Stimulated activated naive CD8-positive, alpha-beta T cell treated with anti-CD3 and anti-CD28 coated beads, Interleukin-15, Interleukin-2, amounts not matched to agents 100 ng/mL and 50 ng/mL, for 24 hours (primary cell): ENCODE data around the gene TTC7B.
"Not testable (repeated sequence)": the region's sequence is repeated elsewhere in the genome, so short reads cannot be mapped to it uniquely, and the experiment has no call there.

Experiments used
- H3K27ac Mint-ChIP-seq: one replicate; pipeline ENCODE4 v1.8.0; 2021; ENCODE audit warnings: mild to moderate bottlenecking, mixed read lengths
- H3K27me3 Mint-ChIP-seq: one replicate; pipeline ENCODE4 v1.8.0; 2021; ENCODE audit warnings: mixed read lengths
- H3K36me3 Mint-ChIP-seq: one replicate; pipeline ENCODE4 v1.8.0; 2021; ENCODE audit warnings: low read depth, mixed read lengths
- H3K4me1 Mint-ChIP-seq: one replicate; pipeline ENCODE4 v1.8.0; 2021; ENCODE audit warnings: low read depth, mixed read lengths
- H3K4me3 Mint-ChIP-seq: one replicate; pipeline ENCODE4 v1.8.0; 2021; ENCODE audit warnings: mild to moderate bottlenecking, mixed read lengths
- H3K9me3 Mint-ChIP-seq: one replicate; pipeline ENCODE4 v1.8.0; 2021; ENCODE audit warnings: mixed read lengths

Gene TTC7B

DNA sequence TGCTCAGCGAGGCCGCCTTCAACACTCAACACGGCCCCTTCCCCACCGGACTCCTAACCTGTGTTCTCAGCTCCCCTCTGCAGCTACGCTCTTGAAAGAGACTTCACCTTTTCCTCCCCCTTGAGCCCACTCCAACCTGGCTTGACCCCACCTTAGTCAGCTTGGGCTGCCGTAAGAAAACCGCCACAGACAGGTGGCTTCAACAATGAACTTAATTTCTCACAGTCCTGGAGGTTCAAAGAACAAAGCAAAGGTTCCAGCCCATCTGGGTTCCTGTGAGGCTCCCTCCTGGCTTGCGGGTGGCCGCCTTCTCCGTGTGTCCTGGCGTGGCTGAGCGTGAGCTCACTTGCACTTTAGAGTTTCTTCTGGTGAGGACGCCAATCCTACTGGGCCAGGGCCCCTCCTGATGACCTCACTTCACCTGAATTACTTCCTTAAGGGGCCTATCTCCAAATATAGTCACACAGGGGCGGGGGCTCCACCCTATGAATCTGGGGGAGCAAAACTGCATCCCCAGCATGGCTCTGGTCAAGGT, 280.6 kb downstream of the TTC7B start:
- no peaks in the 10 kb centered on the region for H3K36me3 Mint-ChIP-seq
- no peaks in the 10 kb centered on the region for H3K4me1 Mint-ChIP-seq
- H3K4me3 Mint-ChIP-seq: no peak overlapping the region
- H3K27ac Mint-ChIP-seq: no peak overlapping the region
- no peaks in the 10 kb centered on the region for H3K27me3 Mint-ChIP-seq
- H3K9me3 Mint-ChIP-seq: no peaks in the 10 kb centered on the region

GRCh38 chr14:90534838-90535555, 281.2 kb downstream of the TTC7B start:
- H3K27me3 Mint-ChIP-seq: no peaks in the 10 kb centered on the region
- H3K27ac Mint-ChIP-seq: no peak overlapping the region
- H3K4me1 Mint-ChIP-seq: no peaks in the 10 kb centered on the region
- no peaks in the 10 kb centered on the region for H3K36me3 Mint-ChIP-seq
- no peak overlapping the region for H3K4me3 Mint-ChIP-seq
- no peaks in the 10 kb centered on the region for H3K9me3 Mint-ChIP-seq

- H3K36me3 Mint-ChIP-seq: no peaks in the 10 kb centered on the region
- H3K4me3 Mint-ChIP-seq: no peak overlapping the region
- no peak overlapping the region for H3K27ac Mint-ChIP-seq
- H3K27me3 Mint-ChIP-seq: no peaks in the 10 kb centered on the region
- no peaks in the 10 kb centered on the region for H3K9me3 Mint-ChIP-seq
- no peaks in the 10 kb centered on the region for H3K4me1 Mint-ChIP-seq
Measured at GRCh38 chr14:90534091-90534837, 282.0 kb downstream of the TTC7B start.

- Mint-ChIP-seq H3K27me3 (no peaks in the 10 kb centered on the region), H3K36me3 (no peaks in the 10 kb centered on the region), H3K4me1 (no peaks in the 10 kb centered on the region), H3K9me3 (no peaks in the 10 kb centered on the region), H3K4me3 (no peak overlapping the region), H3K27ac (no peak overlapping the region)
Measured at GRCh38 chr14:90533591-90534021, 282.6 kb downstream of the TTC7B start.

GRCh38 chr14:90532826-90533525, 283.3 kb downstream of the TTC7B start:
- H3K27me3 Mint-ChIP-seq: no peaks in the 10 kb centered on the region
- H3K27ac Mint-ChIP-seq: no peak overlapping the region

GRCh38 chr14:90531497-90531896, 284.7 kb downstream of the TTC7B start:
- Mint-ChIP-seq H3K4me1 (no peaks in the 10 kb centered on the region), H3K27ac (no peak overlapping the region), H3K9me3 (peaks cover 7% of the 10 kb centered on the region), H3K36me3 (no peaks in the 10 kb centered on the region), H3K27me3 (no peaks in the 10 kb centered on the region), H3K4me3 (no peak overlapping the region)

More at GRCh38 chr14:90532826-90533525, 283.3 kb downstream of the TTC7B start:
- Mint-ChIP-seq H3K36me3 (no peaks in the 10 kb centered on the region), H3K9me3 (no peaks in the 10 kb centered on the region), H3K4me3 (no peak overlapping the region), H3K4me1 (no peaks in the 10 kb centered on the region)

DNA sequence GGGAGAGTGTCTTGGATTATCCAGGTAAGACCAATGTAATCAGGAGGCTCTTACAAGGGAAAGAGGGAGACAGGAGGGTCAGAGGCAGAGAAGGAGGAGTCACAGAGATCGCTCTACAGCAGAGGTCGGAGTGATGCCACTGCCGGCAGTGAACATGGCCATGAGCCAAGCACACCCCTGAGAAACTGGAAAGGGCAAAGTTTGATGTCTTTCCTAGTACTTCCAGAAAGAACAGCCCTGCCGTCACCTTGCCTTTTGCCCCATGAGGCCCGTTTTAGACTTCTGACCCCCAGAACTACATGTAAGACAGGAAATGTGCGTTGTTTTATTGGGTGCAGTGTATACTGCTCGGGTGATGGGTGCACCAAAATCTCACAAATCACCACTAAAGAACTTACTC, 285.7 kb downstream of the TTC7B start:
- Mint-ChIP-seq H3K4me3 (no peak overlapping the region), H3K4me1 (no peaks in the 10 kb centered on the region), H3K36me3 (no peaks in the 10 kb centered on the region), H3K27ac (no peak overlapping the region), H3K27me3 (no peaks in the 10 kb centered on the region), H3K9me3 (peaks cover 14% of the 10 kb centered on the region)

DNA sequence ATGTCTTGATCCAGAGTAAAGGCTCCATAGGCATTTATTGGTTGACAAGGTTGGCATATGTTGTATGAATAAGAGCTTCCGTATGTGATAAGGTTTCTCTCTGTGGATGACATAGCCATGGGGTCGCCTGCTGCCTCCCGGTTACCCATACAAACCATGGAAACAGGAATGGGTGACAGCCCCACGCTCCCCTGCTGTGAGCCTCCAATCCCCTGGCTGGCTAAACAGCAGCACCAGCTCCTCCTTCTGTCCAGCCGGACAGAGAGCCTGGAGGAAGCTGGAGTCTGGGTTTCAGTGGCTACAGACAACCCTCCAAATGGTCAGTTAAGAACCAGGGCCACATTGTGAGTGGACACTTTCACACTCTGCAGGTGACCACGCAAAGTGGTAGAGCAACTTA, 288.3 kb downstream of the TTC7B start:
- H3K27me3 Mint-ChIP-seq: no peaks in the 10 kb centered on the region
- no peak overlapping the region for H3K4me3 Mint-ChIP-seq
- no peak overlapping the region for H3K27ac Mint-ChIP-seq
- H3K36me3 Mint-ChIP-seq: no peaks in the 10 kb centered on the region
- peaks cover 14% of the 10 kb centered on the region for H3K9me3 Mint-ChIP-seq
- H3K4me1 Mint-ChIP-seq: no peaks in the 10 kb centered on the region

DNA sequence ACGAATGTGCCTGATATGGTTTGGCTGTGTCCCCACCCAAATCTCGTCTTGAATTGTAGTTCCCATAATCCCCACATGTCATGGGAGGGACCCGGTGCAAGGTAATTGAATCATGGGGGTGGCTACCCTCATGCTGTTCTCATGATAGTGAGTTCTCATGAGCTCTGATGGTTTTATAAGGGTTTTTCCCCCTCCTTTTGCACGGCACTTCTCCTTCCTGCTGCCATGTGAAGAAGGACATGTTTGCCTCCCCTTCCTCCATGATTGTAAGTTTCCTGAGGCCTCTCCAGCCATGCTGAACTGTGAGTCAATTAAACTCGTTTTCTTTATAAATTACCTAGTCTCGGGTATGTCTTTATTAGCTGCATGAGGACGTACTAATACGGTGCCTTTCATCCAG, 289.7 kb downstream of the TTC7B start:
- not testable (repeated sequence) for H3K27ac Mint-ChIP-seq, H3K36me3 Mint-ChIP-seq, H3K4me3 Mint-ChIP-seq, H3K4me1 Mint-ChIP-seq, H3K27me3 Mint-ChIP-seq
- peaks cover 14% of the 10 kb centered on the region for H3K9me3 Mint-ChIP-seq

- H3K4me3 Mint-ChIP-seq, H3K36me3 Mint-ChIP-seq, H3K4me1 Mint-ChIP-seq, H3K27ac Mint-ChIP-seq, H3K27me3 Mint-ChIP-seq: not testable (repeated sequence)
- H3K9me3 Mint-ChIP-seq: peaks cover 14% of the 10 kb centered on the region
Measured at GRCh38 chr14:90525353-90526028, 290.7 kb downstream of the TTC7B start.

- Mint-ChIP-seq H3K27ac (no peak overlapping the region), H3K9me3 (peaks cover 14% of the 10 kb centered on the region), H3K4me3 (no peak overlapping the region), H3K36me3 (no peaks in the 10 kb centered on the region), H3K4me1 (no peaks in the 10 kb centered on the region), H3K27me3 (no peaks in the 10 kb centered on the region)
Measured at GRCh38 chr14:90523961-90524875, 292.0 kb downstream of the TTC7B start.

- Mint-ChIP-seq H3K36me3 (no peaks in the 10 kb centered on the region), H3K27ac (no peak overlapping the region), H3K4me3 (no peak overlapping the region), H3K4me1 (no peaks in the 10 kb centered on the region), H3K27me3 (no peaks in the 10 kb centered on the region), H3K9me3 (peaks cover 14% of the 10 kb centered on the region)
Measured at GRCh38 chr14:90523544-90523943, 292.7 kb downstream of the TTC7B start.

GRCh38 chr14:90522571-90523191, 293.5 kb downstream of the TTC7B start:
- Mint-ChIP-seq H3K36me3 (no peaks in the 10 kb centered on the region), H3K27ac (no peak overlapping the region)

More at GRCh38 chr14:90522571-90523191, 293.5 kb downstream of the TTC7B start:
- Mint-ChIP-seq H3K27me3 (no peaks in the 10 kb centered on the region), H3K4me3 (no peak overlapping the region), H3K9me3 (peaks cover 14% of the 10 kb centered on the region), H3K4me1 (no peaks in the 10 kb centered on the region)
